HG03575 (cell line): ENCODE results near the gene KYNU.
"Not testable (repeated sequence)": the region's sequence is repeated elsewhere in the genome, so short reads cannot be mapped to it uniquely, and the experiment has no call there.

Experiments
- ATAC-seq: cut with Tn5 transposase; IDR thresholded peaks from one replicate; pipeline ENCODE4 v1.9.1; 2021; ENCODE audit not compliant: unreplicated experiment, insufficient number of reproducible peaks, low FRiP score; ENCODE audit errors: extremely low read depth

Gene KYNU

DNA sequence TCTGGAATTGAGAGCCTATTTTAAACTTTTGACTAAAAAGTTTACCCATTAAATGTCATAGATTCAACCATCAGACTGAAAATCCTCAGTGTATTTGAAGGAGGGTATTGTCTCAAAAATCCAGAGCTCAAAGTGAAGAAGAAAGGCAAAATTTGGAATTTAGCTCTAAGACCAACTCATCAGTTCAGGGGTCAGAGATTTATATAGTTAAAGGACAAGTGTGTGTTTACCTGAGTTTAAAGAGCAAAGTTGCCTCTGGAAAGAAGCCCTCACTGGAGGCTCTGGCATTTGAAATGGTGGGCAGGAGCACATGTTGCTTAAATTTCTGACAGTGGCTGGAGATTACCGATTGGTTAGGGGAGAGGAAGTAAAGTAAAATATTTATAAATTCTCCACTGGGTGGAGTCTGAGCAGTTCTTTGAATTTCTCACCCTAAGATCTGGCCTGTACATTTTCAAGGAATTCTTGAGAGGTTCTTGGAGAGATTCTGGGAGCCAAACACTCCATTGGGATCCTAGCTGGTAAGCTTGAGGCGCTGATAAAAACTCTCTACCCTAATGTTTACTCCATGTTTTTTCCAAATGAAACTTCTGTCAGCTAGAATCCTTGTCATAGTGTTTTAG lies at the start of gene KYNU:
TSS of gene KYNU (plus strand) at position 449 of the 623 bp plus-strand sequence. CDS start 7,704 bp downstream, outside the sequence.
- peak; percentile 43 for ATAC-seq

- no peak for ATAC-seq
These were observed 43.4 kb upstream of the KYNU start for GRCh38 chr2:142834021-142834420.

GRCh38 chr2:142840436-142840835 lies 37.0 kb upstream of the KYNU start:
- no peak for ATAC-seq

- ATAC-seq, result no peak
These were observed 35.7 kb upstream of the KYNU start for GRCh38 chr2:142841788-142842187.

GRCh38 chr2:142842369-142842768 lies 35.1 kb upstream of the KYNU start:
- ATAC-seq, result no peak

GRCh38 chr2:142843731-142844130 lies 33.7 kb upstream of the KYNU start:
- no peak for ATAC-seq

DNA sequence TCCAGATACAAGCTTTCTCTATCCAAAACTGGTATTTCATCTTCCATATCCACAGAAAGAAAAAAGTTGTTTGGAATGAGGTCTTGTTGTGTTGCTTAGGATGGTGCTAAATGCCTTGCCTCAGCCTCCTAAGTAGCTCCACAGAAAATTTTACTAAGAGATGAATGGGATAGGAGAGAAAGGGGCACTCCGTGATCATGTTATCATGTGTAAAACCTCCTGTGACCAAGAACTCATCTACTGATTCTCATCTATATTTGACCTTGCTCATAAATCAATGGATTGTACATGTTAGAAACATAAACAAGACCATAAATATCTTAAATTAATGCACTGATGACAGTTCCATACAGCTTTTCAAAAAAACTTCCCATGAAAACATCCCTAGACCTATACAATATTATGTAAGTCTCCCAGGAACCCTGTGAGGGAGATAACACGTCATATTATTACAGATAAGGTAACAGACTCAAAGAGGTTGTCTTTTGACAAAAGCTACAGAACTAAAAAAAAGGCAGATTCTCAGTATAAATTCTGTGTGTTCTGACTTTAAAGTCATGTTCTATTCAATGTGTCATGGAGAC lies 29.3 kb upstream of the KYNU start:
- no peak for ATAC-seq

- no peak for ATAC-seq
These were observed 27.6 kb upstream of the KYNU start for GRCh38 chr2:142849820-142850219.

DNA sequence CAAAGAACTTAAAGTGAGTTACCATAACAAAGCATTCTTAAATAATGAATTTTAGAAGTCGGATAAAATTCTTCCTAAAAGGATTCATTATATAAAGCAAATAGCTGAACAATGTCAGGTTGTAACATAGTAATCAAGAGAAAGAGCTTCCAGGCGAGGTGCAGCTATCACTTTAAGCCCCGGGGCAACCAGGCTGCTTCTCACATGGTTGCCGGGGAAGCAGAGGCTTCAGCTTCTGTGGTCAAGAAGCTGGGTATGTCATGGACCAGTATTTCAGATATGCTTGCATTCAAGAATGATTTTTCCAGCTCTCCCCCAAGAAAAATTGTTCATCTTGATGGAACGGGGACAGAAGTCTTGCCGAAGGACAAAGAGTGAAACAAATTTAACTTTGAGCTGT lies 23.6 kb upstream of the KYNU start:
- ATAC-seq, result no peak

GRCh38 chr2:142857256-142858164 lies 20.0 kb upstream of the KYNU start:
- no peak for ATAC-seq

GRCh38 chr2:142858961-142859360 lies 18.5 kb upstream of the KYNU start:
- ATAC-seq, result no peak

- no peak for ATAC-seq
These were observed 15.2 kb upstream of the KYNU start for GRCh38 chr2:142862299-142862698.

- no peak for ATAC-seq
These were observed 14.6 kb upstream of the KYNU start for GRCh38 chr2:142862847-142863246.

GRCh38 chr2:142863485-142863961 lies 13.9 kb upstream of the KYNU start:
- no peak for ATAC-seq

DNA sequence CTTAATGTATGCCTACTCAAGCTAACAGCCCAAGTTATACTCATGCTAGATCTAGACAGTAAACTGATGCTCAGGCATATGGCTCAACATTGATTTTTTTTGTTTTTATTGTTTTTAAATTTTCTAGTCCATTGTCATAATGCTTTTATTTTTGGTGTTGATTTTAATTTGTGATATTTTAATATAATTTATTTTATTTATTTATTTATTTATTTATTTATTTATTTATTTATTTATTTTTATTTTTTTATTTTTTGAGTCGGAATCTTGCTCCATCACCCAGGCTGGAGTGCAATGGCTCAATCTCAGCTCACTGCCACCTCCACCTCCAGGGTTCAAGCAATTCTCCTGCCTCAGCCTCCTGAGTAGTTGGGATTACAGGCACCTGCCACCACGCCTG lies 12.9 kb upstream of the KYNU start:
- ATAC-seq, result not testable (repeated sequence)

GRCh38 chr2:142865924-142866323 lies 11.5 kb upstream of the KYNU start:
- peak; percentile 98 for ATAC-seq

DNA sequence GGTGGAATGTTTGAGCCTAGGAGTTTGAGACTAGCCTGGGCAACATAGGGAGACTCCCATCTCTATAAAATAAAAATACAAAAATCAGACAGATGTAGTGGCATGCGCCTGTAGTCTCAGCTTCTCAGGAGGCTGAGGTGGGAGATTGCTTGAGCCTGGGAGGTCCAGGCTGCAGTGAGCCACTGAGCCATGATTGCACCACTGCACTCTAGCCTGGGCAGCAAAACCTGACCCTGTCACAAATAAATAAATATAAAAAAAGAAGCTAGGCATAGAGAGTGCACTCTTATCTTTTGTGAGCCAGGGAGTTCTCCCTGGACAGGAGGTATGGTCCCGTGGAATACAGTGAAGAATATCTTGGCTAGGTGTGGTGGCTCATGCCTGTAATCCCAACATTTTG lies 11.0 kb upstream of the KYNU start:
- ATAC-seq, result no peak

- ATAC-seq, result no peak
These were observed 10.3 kb upstream of the KYNU start for GRCh38 chr2:142867136-142867535.

DNA sequence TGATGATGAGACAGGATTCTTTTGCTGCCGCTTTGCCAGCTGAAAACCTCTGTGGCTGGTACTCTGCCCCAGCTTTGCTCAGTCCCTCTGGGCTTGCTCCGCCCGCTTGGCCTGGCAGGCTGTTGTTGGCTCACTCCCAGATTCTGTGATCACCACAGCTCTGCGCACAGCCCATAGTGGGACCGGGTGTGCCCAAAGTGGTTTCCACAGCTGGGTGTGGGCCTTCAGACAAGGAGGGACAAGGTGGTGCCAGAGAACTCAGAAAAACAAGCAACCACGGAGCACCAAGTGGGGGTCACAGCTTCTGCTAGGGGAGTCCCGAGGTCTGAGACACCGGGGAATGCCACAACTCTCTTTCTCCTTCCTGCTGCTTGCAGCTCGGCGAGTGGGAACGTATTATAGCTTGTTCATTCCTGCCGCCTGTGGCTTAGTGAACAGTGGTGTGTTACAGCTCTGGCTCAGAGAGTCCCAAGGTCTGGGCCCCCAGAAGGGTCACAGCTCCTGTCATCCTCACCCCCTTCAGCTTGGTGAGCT lies 9.2 kb upstream of the KYNU start:
- ATAC-seq, result no peak

- not testable (repeated sequence) for ATAC-seq
These were observed 8.4 kb upstream of the KYNU start for GRCh38 chr2:142869065-142869460.
